Ishikawa (cell line): ENCODE results near the gene CAGE1.

Experiments
- CREB1 ChIP-seq: IDR thresholded peaks from 2 replicates; pipeline ENCODE4 v1.6.1; 2012; ENCODE audit warnings: low read depth
- EP300 ChIP-seq: IDR thresholded peaks from 2 replicates; pipeline ENCODE4 v1.6.1; 2012; ENCODE audit warnings: borderline replicate concordance
- FOXM1 ChIP-seq: IDR thresholded peaks from 2 replicates; pipeline ENCODE4 v1.6.1; 2012; ENCODE audit warnings: low read depth, borderline replicate concordance
- NFIC ChIP-seq: IDR thresholded peaks from 2 replicates; pipeline ENCODE4 v1.6.1; 2012
- RAD21 ChIP-seq: IDR thresholded peaks from 2 replicates; pipeline ENCODE4 v1.6.1; 2012; ENCODE audit warnings: low read depth
- REST ChIP-seq: IDR thresholded peaks from 2 replicates; pipeline ENCODE4 v1.6.1; 2012; ENCODE audit warnings: low read depth, mild to moderate bottlenecking

GRCh38 chr6:7309050-7309449 lies 80.5 kb downstream of the CAGE1 start:
- TF ChIP-seq FOXM1 = no peak
- no peak for TF ChIP-seq EP300
- no peak for TF ChIP-seq CREB1
- TF ChIP-seq NFIC = no peak
- no peak for TF ChIP-seq REST
- no peak for TF ChIP-seq RAD21
